Measurements from ENCODE around the gene HEXA.

- TF ChIP-seq CTCF (IDR thresholded peaks at IDR 0.05) (peak in 5 of 6 experiments; percentile 34 to 74 (median 70)), POLR2A (IDR thresholded peaks at IDR 0.05) (no peak)
These were observed 63.0 kb downstream of the HEXA start for GRCh38 chr15:72312605-72313447.

Data from thyroid gland (tissue), 4 donors.